ENCODE measurements around the gene TRAPPC1.

The TRAPPC1 gene

GRCh38 chr17:7903154-7904103 lies 28.3 kb downstream of the TRAPPC1 start:
- no peak overlapping the region for H3K4me3 ChIP-seq (ENCODE audit: low read depth, low read length)
- ChIA-PET CTCF (interaction anchor here (0.6 to 24.3 kb wide), 9 partner anchors 9 to 154 kb away, joined by 3 to 499 read pairs (median 3); partner anchors contain the start of gene RNF227), POLR2A (no interaction called here)
- no peak for TF ChIP-seq CTCF (IDR thresholded peaks at IDR 0.05; ENCODE audit: insufficient read depth, low read length, missing control alignments)
- no peak for DNase-seq (ENCODE audit: low read depth, low spot score)

- H3K4me3 ChIP-seq (ENCODE audit: low read depth, low read length) = no peak overlapping the region
- ChIA-PET POLR2A (no interaction called here), CTCF (interaction anchor here (0.7 to 24.3 kb wide), 20 partner anchors 8 to 154 kb away, joined by 3 to 499 read pairs (median 5); partner anchors contain the start of genes CHD3, CYB5D1, KCNAB3 and KDM6B)
- peak; percentile 44 for TF ChIP-seq CTCF (IDR thresholded peaks at IDR 0.05; ENCODE audit: insufficient read depth, low read length, missing control alignments)
- no peak for DNase-seq (ENCODE audit: low read depth, low spot score)
These were observed 34.0 kb downstream of the TRAPPC1 start for GRCh38 chr17:7897773-7898172.

GRCh38 chr17:7897090-7897489 lies 34.7 kb downstream of the TRAPPC1 start:
- ChIA-PET POLR2A (no interaction called here), CTCF (interaction anchor here (0.7 to 24.3 kb wide), 14 partner anchors 8 to 153 kb away, joined by 3 to 499 read pairs (median 10); partner anchors contain the start of genes CHD3, CYB5D1, KCNAB3 and NAA38)
- no peak for TF ChIP-seq CTCF (IDR thresholded peaks at IDR 0.05; ENCODE audit: insufficient read depth, low read length, missing control alignments)
- no peak overlapping the region for H3K4me3 ChIP-seq (ENCODE audit: low read depth, low read length)
- no peak for DNase-seq (ENCODE audit: low read depth, low spot score)

- POLR2A ChIA-PET = no interaction called here
- no peak for DNase-seq (ENCODE audit: low read depth, low spot score)
- no peak for TF ChIP-seq CTCF (IDR thresholded peaks at IDR 0.05; ENCODE audit: insufficient read depth, low read length, missing control alignments)
- CTCF ChIA-PET = interaction anchor here (0.9 to 1.7 kb wide), 6 partner anchors 18 to 151 kb away, joined by 3 to 14 read pairs (median 5); no protein-coding TSS in a partner anchor
- H3K4me3 ChIP-seq (ENCODE audit: low read depth, low read length) = no peak overlapping the region
These were observed 36.9 kb downstream of the TRAPPC1 start for GRCh38 chr17:7894866-7895265.

- no peak for TF ChIP-seq CTCF (IDR thresholded peaks at IDR 0.05; ENCODE audit: insufficient read depth, low read length, missing control alignments)
- ChIA-PET CTCF (interaction anchor here (1.0 to 1.7 kb wide), 6 partner anchors 18 to 151 kb away, joined by 3 to 14 read pairs (median 5); no protein-coding TSS in a partner anchor), POLR2A (no interaction called here)
- H3K4me3 ChIP-seq (ENCODE audit: low read depth, low read length) = no peak overlapping the region
- DNase-seq (ENCODE audit: low read depth, low spot score) = no peak
These were observed 37.5 kb downstream of the TRAPPC1 start for GRCh38 chr17:7894226-7894625.
